ENCODE measurements around the gene CDKL4. TPM values are rescaled to one million over a fixed set of nuclear protein-coding genes. Genes with fewer than 3 reads are reported as not detected.
A peak's percentile ranks its signal among the peaks of the same experiment; 100 is the strongest.

The CDKL4 gene
- polyA plus RNA-seq, 3 donors, result not detected

DNA sequence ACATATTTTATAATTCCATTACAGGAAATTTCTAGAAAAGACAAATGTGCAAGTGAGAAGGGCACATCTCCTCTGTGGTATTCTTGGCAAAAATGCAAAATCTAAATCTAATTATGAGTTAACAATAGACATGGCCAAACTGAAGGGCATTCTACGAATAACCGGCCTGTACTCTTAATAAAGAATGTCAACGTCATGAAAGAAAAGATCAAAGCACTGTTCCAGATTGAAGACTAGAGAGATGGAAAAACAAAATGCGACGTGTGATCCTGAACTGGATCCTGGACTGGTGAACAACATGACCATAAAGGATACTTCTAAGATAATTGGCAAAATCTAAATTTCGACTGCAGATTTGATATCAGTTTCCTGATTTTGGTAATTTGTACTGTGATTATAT lies 3.0 kb downstream of the CDKL4 start:
- Histone ChIP-seq H3K36me3 (replicated peaks in 1 of 2; ENCODE audit: control insufficient read depth in 1 of 2, insufficient read depth in 2 of 2, low read length in 2 of 2) (no peaks in the 10 kb centered on the region), H3K9ac (ENCODE audit: insufficient read depth, low read length, poor library complexity, severe bottlenecking) (no peak overlapping the region), H3K4me3 (replicated peaks in 1 of 3; ENCODE audit: low read depth in 2 of 3, low read length in 3 of 3) (no peak overlapping the region), H3K4me2 (replicated peaks; ENCODE audit: extremely low read depth, low read length, poor library complexity, severe bottlenecking) (no peak overlapping the region), H3K9me3 (replicated peaks in 1 of 2; ENCODE audit: control insufficient read depth in 1 of 2, insufficient read depth in 1 of 2, low read length in 2 of 2) (peaks cover 0 to 5% of the 10 kb centered on the region in 2 donors), H3K79me2 (ENCODE audit: insufficient read depth, low read length) (no peaks in the 10 kb centered on the region), H3K27me3 (ENCODE audit: control insufficient read depth in 2 of 2, insufficient read depth in 2 of 2, low read length in 2 of 2) (no peaks in the 10 kb centered on the region), H3K27ac (ENCODE audit: low read depth in 1 of 2, low read length in 2 of 2) (no peak overlapping the region), H3K4me1 (ENCODE audit: control insufficient read depth in 1 of 2, insufficient read depth in 2 of 2, low read length in 2 of 2) (peaks cover 0 to 3% of the 10 kb centered on the region in 2 donors), H2AFZ (ENCODE audit: insufficient read depth, low read depth, low read length, poor library complexity, severe bottlenecking) (no peak overlapping the region), H4K20me1 (ENCODE audit: insufficient read depth, low read length) (no peaks in the 10 kb centered on the region)
- H3K27ac Mint-ChIP-seq, result no peak overlapping the region
- peaks cover 13% of the 10 kb centered on the region for H3K4me1 Mint-ChIP-seq
- DNase-seq, result no peak
- H3K36me3 Mint-ChIP-seq, result no peaks in the 10 kb centered on the region
- WGBS (ENCODE audit: insufficient coverage), result 93% methylated on average over 3 of the region's 6 CpGs
- H3K4me3 Mint-ChIP-seq, result no peak overlapping the region
- intact Hi-C loops (cut with micrococcal nuclease), result no loop called here
- peaks cover 6 to 11% (median 7%) of the 10 kb centered on the region in 3 donors for H3K27me3 Mint-ChIP-seq (ENCODE audit: low read depth in 3 of 3)
- TF ChIP-seq, protein P1, sequence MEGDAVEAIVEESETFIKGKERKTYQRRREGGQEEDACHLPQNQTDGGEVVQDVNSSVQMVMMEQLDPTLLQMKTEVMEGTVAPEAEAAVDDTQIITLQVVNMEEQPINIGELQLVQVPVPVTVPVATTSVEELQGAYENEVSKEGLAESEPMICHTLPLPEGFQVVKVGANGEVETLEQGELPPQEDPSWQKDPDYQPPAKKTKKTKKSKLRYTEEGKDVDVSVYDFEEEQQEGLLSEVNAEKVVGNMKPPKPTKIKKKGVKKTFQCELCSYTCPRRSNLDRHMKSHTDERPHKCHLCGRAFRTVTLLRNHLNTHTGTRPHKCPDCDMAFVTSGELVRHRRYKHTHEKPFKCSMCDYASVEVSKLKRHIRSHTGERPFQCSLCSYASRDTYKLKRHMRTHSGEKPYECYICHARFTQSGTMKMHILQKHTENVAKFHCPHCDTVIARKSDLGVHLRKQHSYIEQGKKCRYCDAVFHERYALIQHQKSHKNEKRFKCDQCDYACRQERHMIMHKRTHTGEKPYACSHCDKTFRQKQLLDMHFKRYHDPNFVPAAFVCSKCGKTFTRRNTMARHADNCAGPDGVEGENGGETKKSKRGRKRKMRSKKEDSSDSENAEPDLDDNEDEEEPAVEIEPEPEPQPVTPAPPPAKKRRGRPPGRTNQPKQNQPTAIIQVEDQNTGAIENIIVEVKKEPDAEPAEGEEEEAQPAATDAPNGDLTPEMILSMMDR (IDR thresholded peaks at IDR 0.05), result no peak
- peaks cover 2 to 13% (median 8%) of the 10 kb centered on the region in 7 donors for H3K9me3 Mint-ChIP-seq

DNA sequence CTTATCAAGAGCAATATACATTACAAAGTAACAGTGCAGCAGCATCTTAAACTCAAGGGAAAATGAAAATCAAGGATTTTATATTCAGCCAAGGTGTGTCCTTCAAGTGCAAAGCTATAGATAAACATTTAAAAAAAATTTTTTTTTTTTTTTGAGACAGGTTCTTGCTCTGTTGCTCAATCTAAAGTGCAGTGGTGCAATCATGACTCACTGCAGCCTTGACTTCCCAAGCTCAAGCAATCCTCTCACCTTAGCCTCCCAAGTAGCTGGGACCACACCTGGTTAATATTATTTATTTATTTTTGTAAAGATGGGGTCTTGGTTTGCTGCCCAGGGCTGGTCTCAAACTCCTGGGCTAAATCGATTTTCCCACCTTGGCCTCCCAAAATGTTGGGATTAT lies 9.0 kb downstream of the CDKL4 start:
- no CpG with 5 or more reads among the region's 1 CpG for WGBS (ENCODE audit: insufficient coverage)
- TF ChIP-seq, protein P1 (IDR thresholded peaks at IDR 0.05), result no peak
- H3K27me3 ChIP-seq (ENCODE audit: control insufficient read depth in 2 of 2, insufficient read depth in 2 of 2, low read length in 2 of 2), result no peaks in the 10 kb centered on the region
- Mint-ChIP-seq H3K9me3 (peaks cover 0 to 6% (median 2%) of the 10 kb centered on the region in 7 donors), H3K36me3 (no peaks in the 10 kb centered on the region), H3K4me3 (no peak overlapping the region), H3K27ac (no peak overlapping the region), H3K4me1 (no peaks in the 10 kb centered on the region), H3K27me3 (ENCODE audit: low read depth in 3 of 3) (no peaks in the 10 kb centered on the region)
- no peaks in the 10 kb centered on the region for H4K20me1 ChIP-seq (ENCODE audit: insufficient read depth, low read length)
- H3K36me3 ChIP-seq (replicated peaks in 1 of 2; ENCODE audit: control insufficient read depth in 1 of 2, insufficient read depth in 2 of 2, low read length in 2 of 2), result no peaks in the 10 kb centered on the region
- H2AFZ ChIP-seq (ENCODE audit: insufficient read depth, low read depth, low read length, poor library complexity, severe bottlenecking), result no peak overlapping the region
- intact Hi-C loops (cut with micrococcal nuclease), result no loop called here
- H3K79me2 ChIP-seq (ENCODE audit: insufficient read depth, low read length), result no peaks in the 10 kb centered on the region
- no peak overlapping the region for H3K4me2 ChIP-seq (replicated peaks; ENCODE audit: extremely low read depth, low read length, poor library complexity, severe bottlenecking)
- H3K27ac ChIP-seq (ENCODE audit: low read depth in 1 of 2, low read length in 2 of 2), result no peak overlapping the region
- no peaks in the 10 kb centered on the region for H3K4me1 ChIP-seq (ENCODE audit: control insufficient read depth in 1 of 2, insufficient read depth in 2 of 2, low read length in 2 of 2)
- H3K9ac ChIP-seq (ENCODE audit: insufficient read depth, low read length, poor library complexity, severe bottlenecking), result no peak overlapping the region
- DNase-seq, result peak in 1 of 3 donors; percentile 22
- H3K9me3 ChIP-seq (replicated peaks in 1 of 2; ENCODE audit: control insufficient read depth in 1 of 2, insufficient read depth in 1 of 2, low read length in 2 of 2), result no peaks in the 10 kb centered on the region
- no peak overlapping the region for H3K4me3 ChIP-seq (replicated peaks in 1 of 3; ENCODE audit: low read depth in 2 of 3, low read length in 3 of 3)

Measured in CD14-positive monocyte (primary cell).